HepG2 (cell line): ENCODE measurements around the gene VDAC1. TPM values are rescaled to one million over a fixed set of nuclear protein-coding genes. Genes with fewer than 3 reads are reported as not detected.

Source experiments
- ATAC-seq: fragments of 200-7000 bp; cut with Tn5 transposase; 3 replicates; pipeline ENCODE4 v1.9.1; 2020; ENCODE audit warnings: mild to moderate bottlenecking, moderate library complexity
- BruUV-seq: library from RNA; stranded (reverse); fragments of 400-500 nt; replicated peaks from 2 replicates; lab custom pipeline; 2021; lab: Mats Ljungman, UMichigan
- CTCF ChIA-PET: fragments of 300-600 bp; formaldehyde crosslinking; extraction: SDS; loops from one replicate; lab custom pipeline; 2021; ENCODE audit warnings: low total read pairs, inconsistent platforms, low intra/inter-chr PET ratio; lab: Yijun Ruan, JAX
- POLR2A ChIA-PET: fragments of 350-600 bp; sonication (Branson Sonifier 250); formaldehyde crosslinking; loops from one replicate; lab custom pipeline; 2020; ENCODE audit warnings: antibody characterized with exemption, inconsistent platforms; lab: Yijun Ruan, JAX
- DNase-seq: peaks from one replicate; pipeline ENCODE4 v3.0.0-alpha.2; 2015; ENCODE audit warnings: low spot score
- FAIRE-seq: peaks from 3 replicates; lab custom pipeline; 2011; peaks lifted over from hg19 to GRCh38; lab: Jason Lieb, UNC
- H2AFZ ChIP-seq: one replicate; pipeline ENCODE4 v1.6.1; 2011; ENCODE audit warnings: low read length, inconsistent platforms
- H3K27ac ChIP-seq: fragments of 300-600 bp; 3 replicates; pipeline ENCODE4 v1.8.0; 2011; ENCODE audit warnings: mixed run types, mild to moderate bottlenecking, mixed read lengths, low read length, inconsistent platforms; ENCODE audit not compliant: insufficient read depth; ENCODE audit errors: extremely low read length
- H3K27me3 ChIP-seq, 2 experiments: fragments of 200-600 bp in 1 of 2; 2 replicates in 1 of 2; 3 replicates in 1 of 2; pipeline versions ENCODE4 v1.6.0 to v1.8.0; 2011; ENCODE audit warnings: low read length in 2 of 2, mild to moderate bottlenecking in 2 of 2, moderate library complexity in 2 of 2, inconsistent platforms in 1 of 2; ENCODE audit not compliant: insufficient read depth in 2 of 2, control insufficient read depth in 1 of 2
- H3K36me3 ChIP-seq, 2 experiments: fragments of 200-600 bp in 1 of 2; replicated peaks in 1 of 2; 2 replicates in 1 of 2; 3 replicates in 1 of 2; pipeline versions ENCODE4 v1.5.1 to v1.8.0; 2011; ENCODE audit warnings: low read length in 2 of 2, inconsistent platforms in 1 of 2; ENCODE audit not compliant: insufficient read depth in 2 of 2, control insufficient read depth in 1 of 2
- H3K4me1 ChIP-seq: 2 replicates; pipeline ENCODE4 v1.5.1; 2012; ENCODE audit warnings: low read length, inconsistent platforms; ENCODE audit not compliant: insufficient read depth
- H3K4me2 ChIP-seq: 2 replicates; pipeline ENCODE4 v1.6.0; 2011; ENCODE audit warnings: low read depth, low read length, inconsistent platforms
- H3K4me3 ChIP-seq, 3 experiments: fragments of 200-600 bp in 1 of 3; sonication (generic), shearing (Covaris generic) in 1 of 3; replicated peaks in 1 of 3; 2 replicates each; pipeline ENCODE4 v1.5.1; 2011 to 2016; ENCODE audit warnings: low read length in 3 of 3, inconsistent platforms in 2 of 3, low read depth in 2 of 3, mild to moderate bottlenecking in 2 of 3, control low read depth in 1 of 3, mixed read lengths in 1 of 3; ENCODE audit not compliant: insufficient read depth in 1 of 3
- H3K79me2 ChIP-seq: one replicate; pipeline ENCODE4 v1.6.1; 2011; ENCODE audit warnings: low read length, inconsistent platforms; ENCODE audit not compliant: insufficient read depth
- H3K9ac ChIP-seq: 2 replicates; pipeline ENCODE4 v1.6.0; 2011; ENCODE audit warnings: mild to moderate bottlenecking, low read depth, low read length, inconsistent platforms; ENCODE audit not compliant: insufficient read depth
- H3K9me3 ChIP-seq: 2 replicates; pipeline ENCODE4 v1.5.1; 2012; ENCODE audit warnings: mild to moderate bottlenecking, low read length
- H4K20me1 ChIP-seq: 2 replicates; pipeline ENCODE4 v1.6.0; 2011; ENCODE audit warnings: inconsistent platforms, mild to moderate bottlenecking, low read length, moderate library complexity; ENCODE audit not compliant: insufficient read depth
- ARNTL ChIP-seq: sonication (generic); formaldehyde crosslinking; IDR thresholded peaks from 2 replicates; pipeline ENCODE4 v1.4.0; 2020; ENCODE audit warnings: mild to moderate bottlenecking, missing genetic modification reagents
- LCORL ChIP-seq, 2 experiments: fragments of 450-650 bp in 1 of 2; sonication (generic) in 1 of 2; formaldehyde crosslinking in 1 of 2; IDR thresholded peaks; 2 replicates each; pipeline versions ENCODE4 v1.5.0 to v1.6.1; 2017 to 2020; ENCODE audit warnings: antibody characterized with exemption in 1 of 2, missing genetic modification reagents in 1 of 2
- MAFK ChIP-seq, 2 experiments: IDR thresholded peaks in 1 of 2; conservative IDR thresholded peaks in 1 of 2; 2 replicates each; pipeline ENCODE4 v1.6.1; 2011; ENCODE audit warnings: improper control_type of control experiment in 2 of 2, low read length in 2 of 2
- MEF2D ChIP-seq: sonication (generic); formaldehyde crosslinking; IDR thresholded peaks from 2 replicates; pipeline ENCODE4 v1.5.1; 2020; ENCODE audit warnings: mild to moderate bottlenecking, missing genetic modification reagents
- PRPF4 ChIP-seq: fragments of 200-400 bp; formaldehyde crosslinking; IDR thresholded peaks from 2 replicates; pipeline ENCODE4 v1.6.1; 2016; ENCODE audit warnings: low read length, low read depth; ENCODE audit not compliant: poor library complexity, severe bottlenecking
- SAP130 ChIP-seq: IDR thresholded peaks from 2 replicates; pipeline ENCODE4 v1.6.1; 2016; ENCODE audit warnings: low read depth
- SMC3 ChIP-seq: IDR thresholded peaks from 2 replicates; pipeline ENCODE4 v1.6.1; 2011; ENCODE audit warnings: low read length, improper control_type of control experiment
- ZNF143 ChIP-seq: sonication (generic); formaldehyde crosslinking; IDR thresholded peaks from 2 replicates; pipeline ENCODE4 v1.4.0; 2020; ENCODE audit warnings: missing genetic modification reagents
- ZNF543 ChIP-seq: sonication (generic); formaldehyde crosslinking; IDR thresholded peaks from 2 replicates; pipeline ENCODE4 v1.4.0; 2020; ENCODE audit warnings: mild to moderate bottlenecking, missing genetic modification reagents
- ZSCAN20 ChIP-seq: sonication (generic); formaldehyde crosslinking; IDR thresholded peaks from 2 replicates; pipeline ENCODE4 v1.4.0; 2020; ENCODE audit warnings: missing genetic modification reagents, mild to moderate bottlenecking, borderline replicate concordance
- WGBS: methylation state at CpG from one replicate; pipeline ENCODE4 v1.1.6; 2017; ENCODE audit warnings: low lambda C conversion rate; 5-methylcytosine and 5-hydroxymethylcytosine counted together
- in situ Hi-C: cut with HindIII; loops from 2 replicates; pipeline ENCODE4 v1.10.0; 2017; ENCODE audit warnings: low pct_unique_long_range_greater_than_20kb; ENCODE audit not compliant: extremely low pct_ligation_motif_present
- intact Hi-C: fragments of 100-400 bp; cut with micrococcal nuclease; formaldehyde crosslinking; loops from one replicate; pipeline ENCODE4 v1.10.0; 2022; ENCODE audit not compliant: unreplicated experiment
- polyA plus RNA-seq, 8 experiments: library from polyadenylated mRNA; depleted of rRNA in 3 of 8; stranded (reverse) in 7 of 8; unstranded in 1 of 8; fragments of >200 nt; fragmentation: Illumina TruSeq in 4 of 8; extraction: Trizol in 4 of 8; gene quantifications; 2 replicates each; pipeline versions ENCODE4 v1.2.1 to v1.2.3, GENCODE V29; 2011 to 2016; ENCODE audit warnings: low read depth in 4 of 8, missing spikeins in 1 of 8, mixed read lengths in 1 of 8; ENCODE audit not compliant: insufficient read depth in 1 of 8
- total RNA-seq, 5 experiments: library from RNA; depleted of rRNA; stranded (reverse); fragments of >200 nt; fragmentation: Illumina TruSeq; extraction: Trizol; gene quantifications; 2 replicates each; pipeline ENCODE4 v1.2.3, GENCODE V29; 2016; ENCODE audit warnings: low read depth in 1 of 5
- TF ChIP-seq, protein P1 (sequence below): sonication (generic); formaldehyde crosslinking; IDR thresholded peaks from 2 replicates; pipeline ENCODE4 v1.5.0; 2020; ENCODE audit warnings: missing genetic modification reagents
- TF ChIP-seq, protein P2 (sequence below), 2 experiments: fragments of 450-650 bp in 1 of 2; sonication (generic) in 1 of 2; formaldehyde crosslinking in 1 of 2; IDR thresholded peaks; 2 replicates each; pipeline versions ENCODE4 v1.6.1 to v1.8.0; 2016 to 2022; ENCODE audit warnings: antibody characterized with exemption in 1 of 2, mild to moderate bottlenecking in 1 of 2, missing genetic modification reagents in 1 of 2

VDAC1 gene
- total and polyA plus RNA-seq, 2 of the 13 experiments (the other 11 are each of a cell fraction or from before 2014, with no cell fraction given): 112 to 380 TPM

DNA sequence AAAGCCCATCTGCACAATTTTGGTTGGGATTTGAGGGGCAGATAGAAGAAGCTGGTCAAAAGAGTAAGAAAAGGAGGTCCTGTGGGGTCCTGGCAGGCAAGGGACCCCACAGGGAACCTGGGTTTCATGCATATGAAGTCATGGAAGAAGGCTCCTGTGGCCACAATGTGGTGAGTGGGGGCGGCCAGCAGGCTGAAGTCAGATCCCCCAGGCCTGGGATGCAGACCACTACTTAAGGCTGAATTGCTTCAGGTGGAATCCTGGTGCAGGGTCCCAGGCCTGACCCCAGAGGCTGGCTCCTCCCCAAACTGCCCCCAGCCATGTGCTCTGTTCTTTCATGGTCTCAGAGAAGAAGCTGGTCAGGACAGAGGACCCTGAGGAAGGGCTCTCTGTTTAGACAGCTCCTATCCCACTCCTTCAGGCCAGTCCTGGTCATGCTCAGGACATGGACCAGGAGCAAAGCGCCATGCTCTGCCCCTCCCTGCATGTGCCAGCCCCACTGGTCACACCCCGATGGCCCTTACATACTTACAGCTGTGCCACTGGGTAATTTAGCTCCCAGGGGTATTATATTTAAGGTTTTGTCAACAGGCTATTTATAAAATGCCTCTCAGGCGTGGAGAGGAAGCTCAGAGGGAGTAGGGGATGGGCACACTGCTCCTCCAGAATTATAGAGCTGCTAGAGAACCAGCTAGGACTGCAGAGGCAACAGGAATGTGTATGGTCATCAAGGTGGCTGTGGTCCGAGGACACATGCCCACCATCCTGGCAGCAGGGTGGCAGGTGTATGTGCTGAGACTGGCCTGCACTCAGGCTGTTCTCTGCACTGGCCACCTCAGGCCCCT lies 69.7 kb downstream of the VDAC1 start:
- no peak; the same call in 2 of the 3 replicates for ATAC-seq
- Histone ChIP-seq H3K4me1 (peaks cover 16% of the 10 kb centered on the region), H3K27ac (no peak overlapping the region), H3K9me3 (no peaks in the 10 kb centered on the region), H3K4me3 (no peak overlapping the region), H4K20me1 (no peaks in the 10 kb centered on the region), H3K36me3 (no peaks in the 10 kb centered on the region), H3K4me2 (no peak overlapping the region), H2AFZ (no peak overlapping the region), H3K9ac (no peak overlapping the region), H3K27me3 (peaks cover 1 to 30% of the 10 kb centered on the region in 2 experiments; a peak in 3 of 5 replicates), H3K79me2 (no peaks in the 10 kb centered on the region)
- no TSS peak for BruUV-seq
- intact Hi-C loops: no loop called here
- ChIA-PET POLR2A (no interaction called here), CTCF (no interaction called here)
- FAIRE-seq: no peak
- in situ Hi-C loops: no loop called here
- DNase-seq: no peak
- WGBS: 18% methylated on average over 5 of the region's 5 CpGs
- TF ChIP-seq, protein P1, sequence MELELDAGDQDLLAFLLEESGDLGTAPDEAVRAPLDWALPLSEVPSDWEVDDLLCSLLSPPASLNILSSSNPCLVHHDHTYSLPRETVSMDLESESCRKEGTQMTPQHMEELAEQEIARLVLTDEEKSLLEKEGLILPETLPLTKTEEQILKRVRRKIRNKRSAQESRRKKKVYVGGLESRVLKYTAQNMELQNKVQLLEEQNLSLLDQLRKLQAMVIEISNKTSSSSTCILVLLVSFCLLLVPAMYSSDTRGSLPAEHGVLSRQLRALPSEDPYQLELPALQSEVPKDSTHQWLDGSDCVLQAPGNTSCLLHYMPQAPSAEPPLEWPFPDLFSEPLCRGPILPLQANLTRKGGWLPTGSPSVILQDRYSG (CRISPR knock-in tag): no peak
- no peak for TF ChIP-seq ARNTL (CRISPR knock-in tag)
- no peak for TF ChIP-seq MEF2D (CRISPR knock-in tag)
- TF ChIP-seq ZNF543: no peak
- TF ChIP-seq ZNF143 (CRISPR knock-in tag): no peak
- no peak for TF ChIP-seq SMC3
- TF ChIP-seq ZSCAN20 (CRISPR knock-in tag): no peak
- TF ChIP-seq, protein P2, sequence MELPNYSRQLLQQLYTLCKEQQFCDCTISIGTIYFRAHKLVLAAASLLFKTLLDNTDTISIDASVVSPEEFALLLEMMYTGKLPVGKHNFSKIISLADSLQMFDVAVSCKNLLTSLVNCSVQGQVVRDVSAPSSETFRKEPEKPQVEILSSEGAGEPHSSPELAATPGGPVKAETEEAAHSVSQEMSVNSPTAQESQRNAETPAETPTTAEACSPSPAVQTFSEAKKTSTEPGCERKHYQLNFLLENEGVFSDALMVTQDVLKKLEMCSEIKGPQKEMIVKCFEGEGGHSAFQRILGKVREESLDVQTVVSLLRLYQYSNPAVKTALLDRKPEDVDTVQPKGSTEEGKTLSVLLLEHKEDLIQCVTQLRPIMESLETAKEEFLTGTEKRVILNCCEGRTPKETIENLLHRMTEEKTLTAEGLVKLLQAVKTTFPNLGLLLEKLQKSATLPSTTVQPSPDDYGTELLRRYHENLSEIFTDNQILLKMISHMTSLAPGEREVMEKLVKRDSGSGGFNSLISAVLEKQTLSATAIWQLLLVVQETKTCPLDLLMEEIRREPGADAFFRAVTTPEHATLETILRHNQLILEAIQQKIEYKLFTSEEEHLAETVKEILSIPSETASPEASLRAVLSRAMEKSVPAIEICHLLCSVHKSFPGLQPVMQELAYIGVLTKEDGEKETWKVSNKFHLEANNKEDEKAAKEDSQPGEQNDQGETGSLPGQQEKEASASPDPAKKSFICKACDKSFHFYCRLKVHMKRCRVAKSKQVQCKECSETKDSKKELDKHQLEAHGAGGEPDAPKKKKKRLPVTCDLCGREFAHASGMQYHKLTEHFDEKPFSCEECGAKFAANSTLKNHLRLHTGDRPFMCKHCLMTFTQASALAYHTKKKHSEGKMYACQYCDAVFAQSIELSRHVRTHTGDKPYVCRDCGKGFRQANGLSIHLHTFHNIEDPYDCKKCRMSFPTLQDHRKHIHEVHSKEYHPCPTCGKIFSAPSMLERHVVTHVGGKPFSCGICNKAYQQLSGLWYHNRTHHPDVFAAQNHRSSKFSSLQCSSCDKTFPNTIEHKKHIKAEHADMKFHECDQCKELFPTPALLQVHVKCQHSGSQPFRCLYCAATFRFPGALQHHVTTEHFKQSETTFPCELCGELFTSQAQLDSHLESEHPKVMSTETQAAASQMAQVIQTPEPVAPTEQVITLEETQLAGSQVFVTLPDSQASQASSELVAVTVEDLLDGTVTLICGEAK (IDR thresholded peaks at IDR 0.05): no peak
- TF ChIP-seq, protein P2 (CRISPR knock-in tag; IDR thresholded peaks at IDR 0.05): no peak
- no peak for TF ChIP-seq PRPF4
- TF ChIP-seq LCORL (IDR thresholded peaks at IDR 0.05): no peak
- TF ChIP-seq LCORL (CRISPR knock-in tag; IDR thresholded peaks at IDR 0.05): no peak
- TF ChIP-seq SAP130: no peak
- no peak for TF ChIP-seq MAFK (conservative IDR thresholded peaks at IDR 0.05 in 1 of 2, IDR thresholded peaks at IDR 0.05 in 1 of 2; ENCODE audit: low read length in 2 of 2)
